GM19372 (cell line): Measurements from ENCODE around the gene SIK1.
"Not testable (repeated sequence)": the region's sequence is repeated elsewhere in the genome, so short reads cannot be mapped to it uniquely, and the experiment has no call there.

Source experiments
- ATAC-seq: cut with Tn5 transposase; IDR thresholded peaks from one replicate; pipeline ENCODE4 v1.9.1; 2021; ENCODE audit warnings: mild to moderate bottlenecking, low read depth, moderate library complexity; ENCODE audit not compliant: unreplicated experiment

SIK1 gene

GRCh38 chr21:43426404-43427241 is at the start of gene SIK1:
SIK1 (minus strand) TSS chr21:43427131; CDS start chr21:43426178, 953 bp downstream.
- ATAC-seq: peak; percentile 2

- ATAC-seq: not testable (repeated sequence)
Measured at GRCh38 chr21:43471597-43472242, 44.8 kb upstream of the SIK1 start.

- not testable (repeated sequence) for ATAC-seq
Measured at GRCh38 chr21:43469719-43470458, 43.0 kb upstream of the SIK1 start.

- no peak for ATAC-seq
Measured at GRCh38 chr21:43467785-43468184, 40.9 kb upstream of the SIK1 start.

- ATAC-seq: not testable (repeated sequence)
Measured at GRCh38 chr21:43465159-43465558, 38.2 kb upstream of the SIK1 start.

GRCh38 chr21:43463498-43464261 is 36.7 kb upstream of the SIK1 start:
- not testable (repeated sequence) for ATAC-seq

- not testable (repeated sequence) for ATAC-seq
Measured at GRCh38 chr21:43462932-43463331, 36.0 kb upstream of the SIK1 start.

GRCh38 chr21:43460475-43460874 is 33.5 kb upstream of the SIK1 start:
- not testable (repeated sequence) for ATAC-seq

- not testable (repeated sequence) for ATAC-seq
Measured at GRCh38 chr21:43458995-43459394, 32.1 kb upstream of the SIK1 start.

GRCh38 chr21:43456616-43457314 is 29.8 kb upstream of the SIK1 start:
- not testable (repeated sequence) for ATAC-seq

- not testable (repeated sequence) for ATAC-seq
Measured at GRCh38 chr21:43455717-43456116, 28.8 kb upstream of the SIK1 start.

GRCh38 chr21:43454176-43454575 is 27.2 kb upstream of the SIK1 start:
- ATAC-seq: not testable (repeated sequence)

- not testable (repeated sequence) for ATAC-seq
Measured at GRCh38 chr21:43451850-43452249, 24.9 kb upstream of the SIK1 start.

GRCh38 chr21:43450287-43450686 is 23.4 kb upstream of the SIK1 start:
- not testable (repeated sequence) for ATAC-seq

GRCh38 chr21:43447353-43447977 is 20.5 kb upstream of the SIK1 start:
- ATAC-seq: not testable (repeated sequence)

- ATAC-seq: not testable (repeated sequence)
Measured at GRCh38 chr21:43446277-43446932, 19.5 kb upstream of the SIK1 start.

- ATAC-seq: not testable (repeated sequence)
Measured at GRCh38 chr21:43444524-43444923, 17.6 kb upstream of the SIK1 start.

GRCh38 chr21:43442571-43442970 is 15.6 kb upstream of the SIK1 start:
- ATAC-seq: not testable (repeated sequence)
